GM21447 (cell line): ENCODE data around the gene TMA7.

Source experiments
- ATAC-seq: cut with Tn5 transposase; IDR thresholded peaks from one replicate; pipeline ENCODE4 v1.9.1; 2021; ENCODE audit not compliant: unreplicated experiment

TMA7 gene

DNA sequence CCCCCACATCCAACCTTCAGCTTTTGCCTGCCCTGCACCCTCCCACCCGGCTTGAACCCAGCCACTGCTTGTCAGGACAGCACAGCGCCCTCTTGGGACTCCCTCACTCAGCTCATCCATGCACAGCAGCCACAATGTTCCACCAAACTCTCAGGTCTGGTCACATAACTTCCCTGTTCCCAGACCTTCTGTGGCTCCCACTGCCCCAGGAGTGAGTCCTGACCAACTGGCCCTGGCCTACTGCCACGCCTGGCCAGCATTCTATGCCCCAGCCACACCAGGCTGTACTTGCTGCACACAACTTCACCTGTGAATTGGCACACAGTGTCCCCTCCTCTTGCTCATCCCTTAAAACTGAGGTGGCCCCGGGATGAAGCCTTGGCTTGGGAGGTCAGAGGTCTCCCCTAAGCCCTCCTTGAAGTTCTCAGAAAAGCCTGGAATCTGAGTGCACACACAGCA is 31.2 kb upstream of the TMA7 start:
- no peak for ATAC-seq

DNA sequence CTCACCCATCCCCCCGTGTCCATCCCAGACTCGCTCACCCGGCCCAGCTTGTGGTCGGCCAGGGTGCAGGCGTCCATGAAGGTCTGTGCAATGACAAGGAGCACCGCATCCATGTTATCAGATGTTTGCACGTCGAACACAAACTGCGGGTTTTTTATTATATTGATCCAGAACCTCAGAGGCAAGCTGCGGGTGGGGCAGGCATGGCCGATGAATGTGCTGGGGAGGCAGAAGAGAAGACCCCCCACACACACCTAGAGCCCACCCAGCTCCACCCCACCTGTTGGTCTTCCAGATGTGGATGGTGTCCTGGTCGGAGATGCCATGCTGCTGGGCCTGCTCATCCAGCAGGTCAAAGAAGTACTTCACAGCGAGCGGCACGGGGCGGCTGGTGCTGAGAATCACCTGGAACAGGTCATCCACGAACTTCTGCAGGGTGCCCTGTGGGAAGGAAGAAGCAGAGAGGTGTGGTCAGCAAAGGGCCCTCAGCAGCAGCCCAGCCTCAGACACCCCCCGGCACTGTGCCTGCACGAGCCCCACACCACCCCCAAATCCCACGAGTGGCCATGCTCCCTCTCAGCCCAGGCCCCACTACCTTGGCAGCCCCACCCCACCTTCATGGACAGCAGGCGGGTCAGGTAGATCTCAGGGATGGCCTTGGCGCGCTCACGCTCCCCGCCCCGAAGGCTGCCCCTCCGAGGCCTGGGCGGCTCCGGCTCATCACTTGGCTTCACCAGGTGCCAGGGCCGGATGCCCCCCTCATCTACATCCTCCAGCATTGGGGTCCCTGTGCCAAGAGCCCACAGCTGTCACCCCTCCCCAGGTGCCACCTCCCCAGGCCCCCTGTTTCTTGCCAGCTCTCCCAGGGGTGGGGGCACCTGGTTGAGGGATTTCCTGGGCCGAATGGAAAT is 30.5 kb upstream of the TMA7 start:
- ATAC-seq: no peak

DNA sequence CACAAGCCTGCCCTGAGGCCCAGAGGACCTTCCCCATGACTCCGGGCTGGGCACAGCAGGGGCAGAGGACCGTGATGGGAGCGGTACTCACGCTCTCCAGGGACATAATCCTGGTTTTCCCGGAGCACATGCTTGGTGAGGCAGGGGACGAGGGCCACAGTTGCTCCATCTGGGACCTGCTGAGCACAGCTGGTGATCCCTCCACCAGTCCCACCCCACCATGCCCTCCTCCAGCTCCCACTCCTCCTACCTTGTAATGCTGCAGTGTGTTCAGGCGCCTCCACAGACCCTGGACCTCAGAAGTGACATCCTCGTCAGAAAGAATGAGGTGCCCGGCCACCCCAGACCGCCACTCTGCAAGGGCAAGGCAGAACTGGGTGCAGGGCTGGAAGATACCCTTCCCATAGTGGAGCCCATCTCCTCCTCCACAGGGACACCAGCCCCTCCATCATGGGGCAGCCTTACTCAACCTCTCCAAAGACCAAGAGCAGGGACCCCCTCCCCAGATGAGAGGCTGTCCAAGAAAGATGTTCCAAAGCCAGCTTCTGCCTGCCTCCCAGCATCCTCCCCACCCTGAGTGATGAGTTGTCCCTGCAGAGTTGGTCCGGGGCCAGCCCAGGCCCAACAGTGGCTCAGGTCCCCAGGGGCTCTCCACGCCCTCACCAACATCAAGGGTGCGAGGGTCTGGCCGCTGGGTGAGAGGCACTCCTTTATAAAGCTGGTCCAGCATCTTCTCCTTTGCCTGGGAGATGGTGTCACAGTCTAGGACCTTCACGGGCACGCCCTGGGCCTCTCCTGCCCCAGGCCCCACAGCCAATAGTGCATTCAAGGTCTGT is 29.6 kb upstream of the TMA7 start:
- no peak for ATAC-seq

DNA sequence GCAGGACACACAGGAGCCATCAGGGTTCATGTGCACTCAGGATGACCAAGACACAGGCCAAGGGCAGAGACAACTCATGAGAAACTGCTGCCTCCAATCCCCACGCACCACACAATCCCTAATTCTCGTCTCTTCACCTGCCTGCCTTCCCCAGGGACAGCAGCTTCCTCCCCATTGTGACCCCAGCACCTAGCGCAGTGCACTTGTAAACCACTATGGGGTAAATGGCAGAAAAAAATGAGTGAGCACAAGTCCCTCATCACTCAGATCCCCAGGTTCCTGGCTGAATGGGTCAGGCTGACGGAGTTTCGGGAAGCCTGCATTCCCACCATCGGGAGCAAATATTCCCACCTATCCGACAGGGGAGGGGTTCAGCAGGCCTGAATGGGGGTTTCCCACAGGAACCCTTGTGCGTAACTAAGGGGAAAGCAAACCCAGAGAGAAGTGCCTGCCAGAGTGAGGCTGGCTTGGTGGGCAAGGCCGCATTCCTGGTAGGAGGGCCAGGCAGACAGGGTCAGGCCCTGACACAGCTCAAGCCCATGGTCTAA is 28.9 kb upstream of the TMA7 start:
- ATAC-seq: no peak

DNA sequence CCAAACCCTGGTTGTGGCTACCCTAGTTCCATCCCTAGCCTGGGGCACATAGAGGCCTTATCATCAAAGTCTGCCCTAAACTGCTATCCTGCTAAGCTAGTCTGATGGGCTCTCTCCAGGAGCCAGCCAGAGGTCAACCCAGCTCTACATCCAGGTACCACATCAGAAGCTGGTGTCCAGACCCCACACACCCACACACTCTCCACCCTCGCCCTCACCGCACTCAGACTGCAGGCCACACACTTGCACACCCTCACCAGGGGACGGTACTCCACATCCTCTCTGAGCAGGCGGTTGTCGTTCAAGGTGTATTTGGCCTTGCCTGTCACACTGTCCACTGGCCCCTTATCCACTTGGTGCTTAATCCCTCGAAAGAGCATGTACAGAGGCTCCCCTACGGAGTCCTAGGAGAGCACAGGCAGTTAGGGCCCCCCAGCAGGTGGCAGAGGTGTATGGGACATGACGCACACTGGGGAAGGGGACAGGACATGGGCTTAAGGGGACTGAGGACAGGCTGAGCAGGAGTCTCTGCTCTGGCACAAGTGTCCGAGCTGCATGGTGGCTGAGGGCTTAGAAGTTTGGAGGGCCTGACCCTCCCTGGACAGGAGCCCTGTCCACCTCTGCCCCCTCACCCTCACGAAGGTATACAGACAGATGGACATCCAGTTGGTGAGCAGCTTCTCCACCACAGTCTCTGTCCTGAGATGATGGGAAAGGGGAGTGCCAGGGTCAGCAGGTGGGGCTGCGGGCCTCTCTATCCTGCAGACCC is 28.3 kb upstream of the TMA7 start:
- ATAC-seq: no peak

DNA sequence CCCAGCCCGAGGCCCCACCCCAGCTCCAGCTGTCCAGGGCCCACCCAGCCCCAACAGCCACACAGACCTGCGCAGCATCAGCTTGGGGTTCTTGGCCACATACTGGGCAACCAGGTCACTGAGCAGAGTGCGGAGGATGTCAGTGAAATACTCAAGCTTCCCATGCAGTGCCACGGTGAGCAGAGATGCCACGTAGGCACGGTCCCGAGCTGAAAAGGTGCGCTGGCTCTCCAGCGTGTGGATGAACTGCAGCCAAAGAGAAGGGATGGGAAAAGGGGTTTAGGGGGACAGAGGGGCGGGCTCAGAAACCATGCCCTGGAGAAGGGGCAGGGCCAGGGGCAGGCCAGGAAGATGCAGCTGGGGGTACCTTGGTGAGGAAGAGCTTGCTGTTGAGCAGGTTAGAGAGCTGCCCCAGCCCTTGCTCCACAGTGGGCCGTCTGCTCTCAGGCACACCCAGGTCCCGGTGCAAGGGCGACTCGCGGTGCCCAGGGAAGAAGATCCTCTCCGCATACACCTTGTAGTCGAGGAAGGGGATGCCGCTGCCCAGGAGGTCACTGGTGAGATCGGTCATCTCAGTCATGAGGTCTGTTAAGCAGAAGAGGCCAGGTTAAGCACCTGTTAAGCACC is 27.6 kb upstream of the TMA7 start:
- ATAC-seq: no peak

DNA sequence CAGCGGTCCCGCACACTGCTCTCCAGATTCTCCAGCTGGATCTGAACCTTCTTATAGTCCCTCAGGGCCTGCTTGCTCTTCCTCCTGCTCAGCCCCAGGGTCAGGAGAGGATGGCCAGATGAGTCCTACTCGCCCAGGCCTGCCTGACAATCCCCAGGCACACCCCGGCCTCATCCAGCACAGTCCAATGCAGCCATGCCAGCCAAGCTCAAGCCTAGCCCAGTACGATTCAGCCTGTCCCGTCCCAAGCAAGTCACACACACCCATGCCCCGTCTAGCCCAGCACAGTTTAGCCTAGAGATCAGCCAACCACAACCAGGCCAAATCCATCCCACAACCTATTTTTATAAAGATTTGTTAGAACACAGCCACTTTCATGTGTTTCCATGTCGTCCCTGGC is 27.0 kb upstream of the TMA7 start:
- no peak for ATAC-seq

DNA sequence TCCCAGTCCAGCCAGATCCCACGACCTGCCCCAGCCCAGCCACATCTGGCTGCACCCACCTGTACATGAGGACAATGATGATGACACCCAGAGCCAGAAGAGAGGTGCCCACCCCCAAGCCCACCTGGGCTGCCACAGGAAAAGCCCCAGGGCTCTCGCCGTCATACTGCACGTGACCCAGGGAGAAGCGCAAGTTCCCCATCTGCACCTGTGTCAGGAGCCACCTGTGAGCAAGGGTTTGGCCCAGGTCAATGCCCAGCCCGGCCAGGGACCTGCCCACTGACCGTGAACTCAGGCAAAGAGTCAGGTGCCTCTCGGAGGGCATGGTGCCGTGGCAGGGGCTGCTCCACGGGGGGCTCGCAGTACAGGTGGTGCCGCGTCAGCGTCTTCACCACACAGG is 26.4 kb upstream of the TMA7 start:
- no peak for ATAC-seq

DNA sequence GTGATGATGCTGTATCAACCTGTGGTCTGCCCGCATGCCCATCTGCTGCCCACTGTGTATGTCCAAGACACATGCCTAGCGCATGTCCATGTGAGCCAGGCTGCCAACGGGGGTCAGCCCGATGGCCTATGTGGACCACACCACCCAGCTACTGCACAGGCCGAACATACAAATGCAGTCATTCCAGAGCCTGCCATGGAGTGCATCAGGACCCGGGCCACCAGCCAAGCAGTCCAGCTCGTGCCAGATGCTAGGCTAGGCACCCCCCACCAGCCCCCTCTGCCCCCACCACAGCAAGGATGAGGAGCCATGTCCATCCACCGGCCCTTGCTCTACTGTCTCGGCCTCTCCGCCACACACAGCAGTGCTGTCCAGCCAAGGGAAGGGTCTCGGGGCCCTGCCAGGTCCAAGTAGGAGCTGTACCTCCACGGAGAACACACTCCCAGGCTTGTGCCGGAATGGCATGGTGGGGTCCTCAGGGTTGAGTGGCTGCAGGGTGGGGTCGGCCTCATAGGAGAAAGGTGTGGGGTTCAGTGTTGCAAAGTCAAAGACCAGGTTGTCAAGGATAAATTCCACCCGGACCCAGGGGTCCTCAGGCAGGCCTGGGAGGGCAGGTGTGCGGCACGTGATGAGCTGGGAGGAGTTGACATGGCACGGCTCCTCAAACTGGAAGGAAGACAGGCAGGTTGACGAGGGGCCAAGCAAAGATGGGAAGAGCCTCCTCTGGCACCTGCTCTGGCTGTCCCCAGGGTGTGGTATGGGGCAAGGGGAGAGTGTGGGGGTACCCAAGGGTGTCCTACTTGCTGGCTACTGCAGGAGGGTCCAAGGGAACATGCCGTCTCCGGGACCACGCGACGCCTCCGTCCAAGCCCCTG is 25.4 kb upstream of the TMA7 start:
- no peak for ATAC-seq

DNA sequence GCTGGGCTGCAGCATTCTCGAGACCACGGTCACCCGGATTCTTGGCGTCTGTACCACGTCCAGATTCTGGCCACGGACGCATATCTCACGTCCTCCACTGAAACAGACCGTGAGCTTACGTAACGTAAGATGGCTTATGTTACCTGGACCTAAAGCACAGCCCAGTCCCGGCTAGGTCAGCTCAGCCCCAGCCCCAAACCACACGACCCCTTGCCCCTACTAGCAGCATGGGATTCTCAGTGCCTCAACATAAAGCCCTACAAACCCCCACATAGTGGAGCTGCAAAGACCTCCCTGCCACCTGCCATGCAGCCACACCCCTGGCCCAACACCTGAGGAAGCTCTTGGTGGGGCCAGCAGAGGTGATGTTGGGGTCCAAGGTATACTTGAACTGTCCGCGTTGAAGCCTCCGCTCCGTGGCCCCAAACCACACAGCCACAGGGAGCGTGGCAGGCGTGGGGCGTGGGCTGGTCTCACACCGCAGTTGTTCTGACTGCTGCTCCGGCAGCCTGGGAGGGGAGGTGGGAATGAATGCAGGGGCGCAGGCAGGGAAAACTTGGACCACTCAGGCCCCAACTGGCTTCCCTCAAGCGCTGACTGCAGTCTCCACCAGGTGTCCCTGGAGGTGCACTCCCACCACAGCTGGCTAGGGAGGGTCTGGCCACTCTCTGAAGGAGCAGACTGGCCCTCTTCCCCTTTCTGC is 24.7 kb upstream of the TMA7 start:
- no peak for ATAC-seq

DNA sequence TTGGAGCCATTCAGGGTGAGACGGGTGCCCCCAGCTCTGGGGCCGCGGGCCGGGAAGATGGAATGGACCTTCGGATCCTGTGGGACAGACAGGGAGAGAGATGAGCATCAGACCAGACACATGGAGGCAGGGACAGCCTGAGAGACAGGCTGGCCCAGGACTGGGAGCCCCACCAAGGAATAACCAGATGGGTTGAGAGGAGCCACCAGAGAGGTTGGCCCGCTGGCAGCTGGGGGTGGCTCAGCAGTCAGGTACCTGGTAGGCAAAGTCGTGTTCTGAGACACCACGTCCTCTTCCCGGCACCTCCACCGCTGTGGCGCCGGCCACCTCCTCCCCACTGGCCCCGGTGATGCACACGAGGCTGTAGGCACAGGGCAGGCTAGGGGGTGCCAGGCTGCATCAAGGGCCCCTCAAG is 24.0 kb upstream of the TMA7 start:
- no peak for ATAC-seq

DNA sequence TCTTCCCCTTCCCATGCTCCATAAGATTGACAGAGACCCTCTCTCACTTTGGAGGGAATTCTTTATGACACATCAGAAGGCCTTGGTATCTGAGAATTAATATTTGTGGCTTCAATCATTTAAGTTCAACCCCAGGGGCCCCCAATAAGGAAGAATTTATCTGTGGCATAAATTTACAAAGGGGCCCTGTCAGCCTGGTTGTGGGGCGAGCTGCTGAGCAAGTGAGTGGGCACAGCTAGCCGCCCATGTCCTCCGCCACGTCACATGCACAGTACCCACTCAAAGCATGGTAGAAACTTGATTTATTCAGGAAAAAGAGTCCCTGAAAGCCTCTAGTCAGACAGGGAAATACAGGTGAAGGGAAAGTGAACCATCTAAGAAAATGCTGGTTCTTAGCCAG is 23.5 kb upstream of the TMA7 start:
- ATAC-seq: no peak

DNA sequence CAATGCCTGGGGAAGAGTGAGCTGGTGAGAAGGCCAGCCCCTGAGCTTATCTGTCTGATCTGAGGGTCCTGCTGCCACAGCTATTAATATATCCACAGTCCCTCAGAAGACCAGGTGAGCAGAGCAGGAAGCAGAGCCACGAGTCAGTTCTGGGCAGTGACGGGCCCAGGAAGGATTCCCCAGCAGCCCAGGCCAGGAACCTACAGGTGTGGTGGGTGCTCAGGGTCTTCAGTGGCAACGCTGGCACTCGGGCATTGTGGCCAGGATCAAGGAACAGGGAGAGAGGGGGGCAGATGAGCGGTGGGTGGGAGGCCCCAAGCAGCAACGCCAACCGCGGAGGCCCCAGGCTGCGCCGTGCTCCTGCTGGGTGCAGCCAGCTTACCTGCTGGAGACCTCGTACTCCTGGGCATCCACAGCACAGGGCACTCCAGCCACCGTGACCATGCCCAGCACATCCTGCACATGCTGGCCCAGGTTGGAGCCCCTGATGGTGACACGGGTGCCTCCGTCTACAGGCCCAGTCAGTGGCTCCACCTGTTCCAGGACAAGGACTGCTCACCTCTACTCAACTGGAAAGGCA is 22.4 kb upstream of the TMA7 start:
- no peak for ATAC-seq

DNA sequence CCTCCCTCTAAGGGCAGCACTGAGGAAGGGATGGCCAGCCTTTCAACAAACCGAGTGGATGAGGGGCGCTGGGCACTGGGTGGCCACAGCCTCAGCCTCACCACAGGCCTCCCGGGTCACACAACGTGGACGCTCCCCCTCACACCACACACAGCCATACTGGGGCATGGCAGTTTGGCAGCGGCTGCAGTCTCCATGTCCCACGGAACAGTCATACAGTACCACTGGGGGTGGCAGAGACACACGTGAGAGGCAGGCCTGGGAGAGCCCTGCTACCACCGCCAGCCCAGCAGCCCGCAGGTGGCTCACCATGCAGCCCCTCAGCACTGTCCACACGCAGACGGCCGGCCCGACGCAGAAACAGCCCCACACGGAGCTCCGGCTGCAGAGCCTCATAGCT is 21.9 kb upstream of the TMA7 start:
- no peak for ATAC-seq

DNA sequence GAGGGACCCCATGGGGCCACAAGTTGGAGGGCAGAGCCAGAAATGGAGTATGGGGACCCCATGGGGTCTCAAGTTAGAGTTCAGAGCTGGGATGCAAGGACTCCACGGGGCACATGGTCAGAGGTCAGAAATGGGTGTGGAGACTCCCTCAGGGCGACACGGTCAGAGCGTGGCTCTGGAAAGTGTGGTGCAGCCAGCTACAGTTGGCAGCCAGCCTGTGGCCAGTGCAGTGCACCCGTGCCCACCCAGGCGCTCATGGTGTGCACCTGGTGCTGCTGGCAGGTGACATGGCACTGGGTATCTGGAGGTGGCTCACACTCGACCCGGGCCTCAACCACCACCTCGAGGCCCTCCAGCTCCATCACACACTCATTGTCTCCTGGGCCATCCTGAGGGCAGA is 21.4 kb upstream of the TMA7 start:
- ATAC-seq: no peak

DNA sequence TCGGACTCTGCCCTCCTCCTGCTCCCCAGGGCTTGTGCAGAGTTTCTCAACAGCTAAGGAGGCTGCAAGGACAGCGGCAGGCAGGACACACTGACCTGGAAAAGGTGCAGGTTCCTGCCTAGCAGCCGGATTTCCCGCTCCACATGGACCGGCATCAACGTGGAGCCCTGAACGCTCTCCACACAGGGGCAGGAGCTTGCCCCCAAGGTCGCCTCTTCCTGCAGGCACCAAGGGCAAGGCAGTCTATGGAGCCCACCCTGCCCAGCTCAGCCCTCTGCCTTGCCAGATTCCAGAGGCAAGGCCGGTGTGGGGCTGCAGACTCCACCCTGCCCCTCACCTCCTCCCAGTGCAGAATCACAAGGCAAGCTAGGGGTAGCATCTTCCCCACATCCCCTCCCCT is 20.9 kb upstream of the TMA7 start:
- no peak for ATAC-seq

DNA sequence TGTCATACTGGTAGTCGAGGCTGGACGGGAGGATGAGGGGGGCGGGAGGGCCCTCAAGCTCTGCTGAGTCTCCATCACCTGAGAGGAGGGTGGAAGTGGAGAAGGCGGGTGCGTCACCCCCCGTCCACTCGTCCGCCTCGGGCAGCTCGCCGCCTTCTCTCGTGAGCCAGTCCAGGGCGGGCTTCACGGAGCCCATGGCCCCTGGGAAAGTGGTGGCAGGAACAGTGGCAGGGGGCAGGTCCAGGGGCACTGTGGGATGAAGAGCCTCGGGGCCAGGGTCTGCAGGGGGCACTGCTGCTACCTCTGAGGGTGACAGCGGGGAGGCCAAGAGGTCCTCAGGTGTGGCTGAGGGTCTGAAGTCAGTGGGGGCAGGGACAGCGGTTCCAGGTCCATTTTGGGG is 20.5 kb upstream of the TMA7 start:
- ATAC-seq: no peak

DNA sequence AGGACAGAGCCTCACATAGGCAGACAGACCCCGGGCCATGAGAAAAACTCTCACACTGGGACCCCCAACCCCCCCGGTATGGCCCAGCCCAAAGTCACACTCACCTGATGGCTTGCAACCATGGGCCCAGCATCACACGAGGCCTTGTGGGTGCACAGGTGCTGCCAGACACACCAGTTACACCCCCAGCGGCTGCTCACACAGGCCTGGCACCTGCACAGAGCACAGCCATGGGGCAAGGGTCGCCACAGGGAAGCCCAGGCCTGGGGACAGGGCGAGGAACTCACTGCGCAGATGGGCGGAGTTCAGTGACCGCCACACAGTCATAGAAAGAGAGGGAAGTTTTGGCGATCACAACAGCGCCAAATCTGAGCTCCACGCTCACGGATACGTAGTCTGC is 19.5 kb upstream of the TMA7 start:
- no peak for ATAC-seq

DNA sequence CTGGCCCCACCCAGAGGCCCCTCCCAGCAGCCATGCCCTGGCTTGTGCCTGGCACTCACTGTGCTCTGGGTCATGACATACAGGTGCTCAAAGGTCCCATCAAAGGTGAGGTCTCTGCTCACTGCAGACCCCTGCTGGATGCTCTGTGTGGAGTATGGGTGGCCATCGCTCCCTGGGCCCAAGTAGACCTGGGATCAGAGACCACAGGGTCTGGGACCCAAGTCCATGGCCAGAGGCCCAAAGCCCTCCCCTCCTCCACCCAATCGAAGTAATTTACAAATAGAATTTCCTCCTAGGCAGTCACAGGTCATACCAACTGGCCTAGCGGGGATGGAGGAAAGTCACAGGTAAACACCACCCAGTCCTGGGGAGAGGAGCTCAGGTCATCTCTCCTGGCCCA is 17.8 kb upstream of the TMA7 start:
- ATAC-seq: no peak
